Renal cortical epithelial cell (primary cell): ENCODE results near the gene ETFB. TPM values are rescaled to one million over a fixed set of nuclear protein-coding genes. Genes with fewer than 3 reads are reported as not detected.
A peak's percentile ranks its signal among the peaks of the same experiment; 100 is the strongest.

Source experiments
- DNase-seq: peaks from one replicate; pipeline ENCODE4 v3.0.0-alpha.2; 2011; ENCODE audit warnings: low read depth
- total RNA-seq: library from RNA; depleted of rRNA; stranded (reverse); fragments of >200 nt; gene quantifications from 2 replicates; pipeline ENCODE4 v1.2.3, GENCODE V29; 2014

Gene ETFB
- total RNA-seq, 1 donor from 2014 or later, result 74.0 TPM

- DNase-seq, result peak; percentile 3
These were observed 38.9 kb downstream of the ETFB start for GRCh38 chr19:51327066-51328001.

GRCh38 chr19:51326216-51327065, 39.7 kb downstream of the ETFB start:
- no peak for DNase-seq

DNA sequence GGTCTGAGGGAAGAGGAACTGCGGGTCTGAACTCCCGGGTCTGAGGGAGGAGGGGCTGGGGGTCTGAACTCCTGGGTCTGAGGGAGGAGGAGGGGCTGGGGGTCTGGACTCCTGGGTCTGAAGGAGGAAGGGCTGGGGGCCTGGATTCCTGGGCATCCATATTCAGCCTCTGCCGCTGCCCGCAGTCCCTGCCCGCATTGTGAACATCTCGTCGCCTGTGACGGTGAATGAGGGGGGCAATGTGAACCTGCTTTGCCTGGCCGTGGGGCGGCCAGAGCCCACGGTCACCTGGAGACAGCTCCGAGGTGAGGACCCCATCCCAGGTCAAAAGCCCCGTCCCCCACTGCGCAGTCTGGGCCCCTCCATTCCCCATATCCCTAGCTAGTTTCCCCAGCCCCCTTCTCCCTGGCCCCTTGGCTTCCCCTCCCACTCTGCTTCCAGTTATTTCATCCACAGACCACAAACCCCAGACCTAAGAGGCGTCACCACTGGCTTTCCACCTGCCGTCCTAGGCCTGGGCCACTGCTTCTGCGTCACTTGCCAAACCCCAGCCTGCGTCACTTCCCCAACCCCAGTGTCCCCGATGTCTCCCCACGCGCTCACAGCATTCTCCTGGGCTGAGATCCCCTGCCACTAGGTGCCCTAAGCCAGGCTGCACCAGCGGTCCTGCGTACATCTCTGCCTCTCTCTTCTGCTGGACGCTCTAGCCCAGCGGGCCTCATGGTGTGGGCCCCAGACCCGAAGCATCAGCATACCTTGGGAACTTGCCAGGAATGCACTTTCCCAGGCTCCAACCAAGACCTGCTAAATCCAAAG, 40.8 kb downstream of the ETFB start:
- no peak for DNase-seq

DNA sequence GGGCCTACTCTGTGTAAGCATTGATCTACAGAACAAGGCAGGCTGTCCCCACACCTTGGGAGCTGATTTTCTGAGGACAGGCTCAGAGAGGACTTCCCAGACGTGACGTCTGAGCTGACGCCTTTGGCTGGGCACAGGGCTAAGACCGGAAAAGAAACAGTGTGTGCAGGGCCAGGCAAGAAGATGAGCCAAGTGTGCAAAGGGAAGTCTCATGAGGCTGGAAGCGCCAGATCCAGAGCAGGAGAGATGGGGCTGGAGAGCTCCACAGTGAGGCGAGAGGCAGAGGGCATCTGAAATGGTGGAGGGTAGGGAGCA, 42.1 kb downstream of the ETFB start:
- no peak for DNase-seq

- no peak for DNase-seq
These were observed 42.6 kb downstream of the ETFB start for GRCh38 chr19:51323481-51324166.

- DNase-seq, result no peak
These were observed 44.4 kb downstream of the ETFB start for GRCh38 chr19:51321799-51322198.

DNA sequence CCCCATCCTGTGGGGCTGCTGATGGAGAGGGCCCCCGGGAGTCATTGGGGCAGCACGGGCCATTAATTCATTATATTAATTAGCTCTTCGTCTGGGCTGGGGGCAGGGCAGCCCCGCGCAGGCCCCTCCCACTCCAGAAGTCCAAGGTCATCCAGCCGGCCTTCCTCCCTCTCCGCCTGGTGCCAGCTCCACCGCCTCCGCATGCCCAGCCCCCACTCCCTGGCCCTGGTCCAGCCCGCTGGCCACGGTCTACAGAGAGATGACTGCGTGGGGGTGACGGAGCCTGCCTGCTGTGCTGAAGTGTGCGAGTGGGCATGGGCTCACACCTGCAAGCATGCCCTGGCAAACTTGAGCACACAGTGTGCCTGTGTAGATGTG, 45.9 kb downstream of the ETFB start:
- DNase-seq, result no peak

DNA sequence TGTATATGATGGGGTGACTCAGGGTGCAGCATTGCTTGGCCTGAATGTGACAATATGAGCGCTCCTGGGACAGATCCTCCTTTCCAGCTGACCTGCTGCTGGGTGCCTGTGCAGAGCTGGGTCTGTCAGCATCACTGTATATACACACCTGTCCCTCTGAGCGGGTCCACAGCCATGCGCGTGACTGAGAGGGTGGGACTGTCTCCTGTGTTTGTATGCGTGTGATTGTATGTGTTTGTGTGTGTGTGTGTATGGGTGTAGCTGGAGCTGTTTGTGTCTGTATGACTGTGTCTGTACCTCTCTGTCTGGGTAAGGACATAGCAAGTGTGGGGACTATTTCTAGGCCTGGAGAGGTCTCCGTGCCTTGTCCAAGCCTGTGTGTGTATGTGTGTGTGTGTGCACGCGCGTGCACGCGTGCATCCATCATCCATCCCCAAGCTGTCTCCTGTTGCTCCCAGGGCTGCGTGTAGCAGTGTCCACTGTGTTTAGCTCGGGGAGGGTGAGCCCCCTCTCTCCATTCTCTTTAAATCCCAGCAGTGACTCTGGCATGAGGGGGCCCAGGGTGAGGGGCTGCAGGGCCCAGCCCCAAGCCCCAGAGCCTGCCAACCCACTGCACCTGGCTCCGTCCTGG, 46.4 kb downstream of the ETFB start:
- no peak for DNase-seq

DNA sequence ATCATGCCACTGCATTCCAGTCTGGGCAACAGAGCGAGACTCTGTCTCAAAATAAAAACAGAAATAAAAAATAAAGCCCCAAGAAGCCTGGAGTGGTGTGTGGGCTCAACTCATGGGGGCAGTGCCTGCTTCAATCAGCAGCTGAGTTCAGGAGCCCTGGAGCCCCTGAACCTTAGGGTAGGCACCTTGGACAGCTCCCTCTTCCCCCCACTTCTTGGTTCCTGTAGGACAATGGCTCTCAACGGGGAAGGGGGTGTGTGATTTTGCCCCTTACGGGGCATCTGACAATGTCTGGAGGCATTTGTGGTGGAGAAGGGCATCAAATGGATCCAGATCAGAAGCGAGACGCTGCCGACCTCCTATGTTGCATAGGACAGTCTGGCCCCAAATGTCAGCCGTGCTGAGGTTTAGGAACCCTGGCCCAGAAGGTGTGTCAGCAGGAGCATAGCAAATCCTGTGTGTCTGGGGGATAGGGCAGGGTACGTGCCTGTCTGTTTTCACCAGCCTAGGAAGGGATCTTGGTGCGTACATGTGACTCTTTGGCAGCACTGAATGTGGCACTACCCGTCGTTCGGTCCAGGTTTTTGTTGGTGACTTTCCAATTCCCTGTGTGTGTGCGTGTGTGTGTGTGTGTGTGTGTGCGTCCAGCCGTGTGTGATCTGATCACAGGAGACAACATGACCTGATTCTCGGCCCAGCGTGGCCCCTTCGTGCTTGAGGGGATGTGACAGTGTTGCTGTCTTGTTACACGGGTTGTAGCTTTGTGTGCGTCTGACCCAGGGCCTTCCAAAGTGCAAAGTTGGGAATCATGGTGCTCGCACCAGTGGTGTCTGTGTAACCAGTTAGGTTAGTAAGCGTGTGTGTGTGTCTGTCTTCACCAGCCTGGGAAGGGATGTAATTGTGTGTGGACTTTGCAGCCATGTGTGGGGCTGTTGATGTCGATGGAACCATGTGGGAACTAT, 47.2 kb downstream of the ETFB start:
- DNase-seq, result no peak

DNA sequence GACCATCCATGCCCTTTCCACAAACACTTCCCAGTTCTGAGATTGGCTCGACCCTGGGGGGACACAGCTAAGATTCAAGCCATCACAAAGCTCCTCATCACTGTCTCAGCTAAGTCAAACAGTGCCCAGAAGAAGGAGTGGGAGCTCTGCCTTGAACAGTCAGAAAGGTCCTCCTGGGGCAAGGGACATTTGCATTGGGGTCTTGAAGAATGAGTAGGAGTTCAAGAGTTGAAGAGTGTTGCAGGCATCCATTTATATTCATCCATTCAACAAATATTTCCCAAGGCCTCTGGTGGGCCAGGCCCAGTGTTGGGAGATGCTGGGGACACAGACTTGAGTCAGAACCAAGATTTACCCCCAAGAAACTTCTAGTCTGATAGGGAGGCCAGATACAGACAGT, 48.2 kb downstream of the ETFB start:
- DNase-seq, result no peak

DNA sequence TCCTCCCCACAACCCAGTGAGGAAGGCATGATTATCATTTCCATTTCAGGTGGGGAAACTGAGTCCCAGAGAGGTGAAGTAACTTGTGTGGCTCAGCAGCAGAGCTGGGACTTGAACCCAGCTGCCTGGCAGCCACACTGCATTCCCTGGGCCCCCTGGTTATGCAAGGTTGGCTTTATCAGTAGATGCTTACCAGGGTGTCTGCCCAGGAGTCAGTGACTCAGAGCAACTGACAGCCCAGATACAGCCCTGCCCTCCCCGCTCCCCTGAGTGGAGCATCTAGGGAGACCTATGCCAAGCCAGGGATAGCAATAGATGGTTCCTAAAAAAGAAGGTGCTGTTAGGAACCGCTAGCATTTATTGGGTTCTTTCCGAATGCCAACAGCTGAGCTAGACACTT, 48.8 kb downstream of the ETFB start:
- no peak for DNase-seq

DNA sequence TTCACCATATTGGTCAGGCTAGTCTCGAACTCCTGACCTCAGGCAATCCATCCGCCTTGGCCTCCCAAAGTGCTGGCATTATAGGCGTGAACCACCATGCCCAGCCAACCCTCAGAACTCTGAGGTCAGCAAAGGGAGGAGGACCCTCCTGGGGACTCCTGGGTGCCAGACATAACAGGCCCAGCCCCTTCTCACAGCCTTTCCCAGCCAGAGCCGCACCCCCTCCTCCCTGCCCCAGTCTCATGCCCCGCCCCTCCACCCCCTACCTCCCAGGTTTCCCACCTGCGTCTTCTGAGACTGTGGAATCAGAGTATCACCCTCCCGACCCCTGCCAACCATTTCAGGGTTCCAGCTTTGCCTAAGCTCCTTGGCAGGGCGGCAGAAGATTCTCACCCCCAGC, 49.5 kb downstream of the ETFB start:
- no peak for DNase-seq

DNA sequence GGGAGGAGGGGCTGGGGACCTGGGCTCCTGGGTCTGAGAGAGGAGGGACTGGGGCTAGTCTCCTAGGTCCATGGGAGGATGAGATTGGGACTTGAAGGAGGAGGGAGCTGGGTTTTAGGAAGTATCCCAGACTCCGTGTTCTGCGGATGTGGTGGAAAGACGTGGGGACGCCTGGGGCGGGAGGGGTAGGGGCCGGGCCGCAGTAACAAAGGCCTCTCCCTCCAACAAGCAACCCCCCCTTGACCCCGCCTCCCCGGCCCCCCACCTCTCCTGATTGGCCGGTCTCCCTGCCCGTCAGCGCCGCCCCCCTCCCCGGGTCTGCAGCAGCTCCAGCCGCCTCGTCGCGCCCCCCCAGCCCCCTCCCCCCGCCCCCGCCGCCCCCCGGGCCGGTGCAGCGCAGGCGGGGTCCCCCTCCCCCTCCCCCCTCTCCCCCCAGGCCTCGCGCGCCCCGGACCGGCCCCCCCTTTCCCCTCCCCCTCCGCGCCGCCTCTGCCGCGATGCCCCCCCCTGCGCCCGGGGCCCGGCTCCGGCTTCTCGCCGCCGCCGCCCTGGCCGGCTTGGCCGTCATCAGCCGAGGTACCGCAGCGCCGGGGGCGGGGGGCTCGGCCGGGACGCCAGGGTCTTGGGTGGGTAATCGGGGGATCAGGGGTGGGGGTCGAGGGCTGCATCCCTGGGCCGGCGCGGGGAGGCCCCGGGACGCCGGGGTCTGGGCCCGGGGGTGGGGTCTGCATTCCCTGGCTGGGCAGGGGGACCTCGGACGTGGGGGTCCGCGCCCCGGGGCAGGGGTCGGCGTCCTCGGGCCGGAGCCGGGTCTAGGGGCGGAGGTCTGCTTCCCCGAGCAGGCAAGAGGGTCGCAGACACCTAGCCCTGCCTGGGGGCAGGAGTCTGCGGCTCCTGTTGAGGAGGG, 54.6 kb downstream of the ETFB start, which contains the start of gene IGLON5:
Gene IGLON5, plus strand, starts transcription at position 294 of the 907 bp plus-strand sequence. Its CDS starts 204 bp downstream, at position 498.
- DNase-seq, result no peak

DNA sequence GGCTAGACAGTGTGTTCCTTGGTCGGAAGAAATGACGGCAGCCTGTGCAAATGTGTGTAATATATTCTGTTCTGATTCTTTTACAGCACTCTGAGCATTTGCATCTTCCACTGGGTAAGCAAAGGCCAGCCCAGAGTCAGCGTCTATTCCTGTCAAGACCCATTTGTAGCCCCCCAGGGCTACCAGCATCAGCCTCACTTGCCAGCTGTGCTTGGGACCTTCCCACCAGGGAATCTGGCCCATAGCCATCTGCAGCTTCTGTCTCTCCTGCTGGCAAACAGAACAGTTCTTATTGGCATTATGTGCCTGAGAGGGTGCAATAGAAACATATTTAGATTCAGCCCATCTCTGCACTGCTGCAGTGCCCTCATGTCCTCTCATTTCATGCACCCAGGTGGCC, 60.7 kb downstream of the ETFB start:
- DNase-seq, result no peak

DNA sequence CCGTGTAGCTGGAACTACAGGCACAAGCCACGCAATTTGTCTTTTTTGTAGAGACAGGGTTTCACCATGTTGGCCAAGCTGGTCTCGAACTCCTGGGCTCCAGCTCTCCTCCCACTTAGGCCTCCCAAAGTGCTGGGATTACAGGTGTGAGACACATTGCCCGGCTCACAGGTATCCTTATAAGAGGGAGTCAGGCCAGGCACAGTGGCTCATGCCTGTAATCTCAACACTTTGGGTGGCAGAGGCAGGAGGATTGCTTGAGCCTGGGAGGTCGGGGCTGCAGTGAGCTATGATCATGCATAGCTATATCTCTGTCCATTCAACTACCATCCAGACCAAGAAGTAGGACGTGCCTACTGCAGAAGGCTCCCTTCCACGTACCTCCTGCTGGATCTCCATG, 64.9 kb downstream of the ETFB start:
- DNase-seq, result no peak

GRCh38 chr19:51297406-51297805, 68.8 kb downstream of the ETFB start:
- DNase-seq, result no peak

GRCh38 chr19:51296336-51297093, 69.7 kb downstream of the ETFB start:
- DNase-seq, result no peak
